Panc1 (cell line): ENCODE data around the gene UROC1. TPM values are rescaled to one million over a fixed set of nuclear protein-coding genes. Genes with fewer than 3 reads are reported as not detected.

ENCODE experiments used
- ATAC-seq: fragments of 200-7000 bp; cut with Tn5 transposase; 2 replicates; pipeline ENCODE4 v1.9.1; 2020; ENCODE audit warnings: mild to moderate bottlenecking, moderate library complexity
- BruUV-seq: library from RNA; stranded (reverse); fragments of 400-500 nt; replicated peaks from 2 replicates; lab custom pipeline; 2021; lab: Mats Ljungman, UMichigan
- CTCF ChIA-PET: fragments of 300-600 bp; sonication (Branson Sonifier 250); formaldehyde crosslinking; loops from one replicate; lab custom pipeline; 2022; ENCODE audit warnings: antibody characterized with exemption; lab: Charles Lee
- POLR2A ChIA-PET: fragments of 300-600 bp; sonication (Branson Sonifier 250); formaldehyde crosslinking; loops from one replicate; lab custom pipeline; 2022; ENCODE audit warnings: antibody characterized with exemption; lab: Charles Lee
- DNase-seq: peaks from one replicate; pipeline ENCODE4 v3.0.0-alpha.2; 2010; ENCODE audit warnings: low read depth, low spot score
- H3K27ac ChIP-seq: 2 replicates; pipeline ENCODE4 v1.5.1; 2011; ENCODE audit warnings: mild to moderate bottlenecking, low read length, inconsistent platforms
- H3K27me3 ChIP-seq: fragments of 200-500 bp; sonication (Bioruptor generic); 2 replicates; pipeline ENCODE4 v1.6.0; 2014; ENCODE audit warnings: low read length, inconsistent platforms; ENCODE audit not compliant: control insufficient read depth, insufficient read depth
- H3K36me3 ChIP-seq: fragments of 200-500 bp; sonication (Bioruptor generic); 2 replicates; pipeline ENCODE4 v1.5.1; 2014; ENCODE audit warnings: inconsistent platforms, mild to moderate bottlenecking, low read length, moderate library complexity; ENCODE audit not compliant: control insufficient read depth, insufficient read depth
- H3K4me1 ChIP-seq: 2 replicates; pipeline ENCODE4 v1.5.1; 2011; ENCODE audit warnings: inconsistent platforms, mild to moderate bottlenecking, low read length, moderate library complexity; ENCODE audit not compliant: control insufficient read depth, insufficient read depth
- H3K4me3 ChIP-seq, 2 experiments: 2 replicates each; pipeline ENCODE4 v1.5.1; 2011 to 2012; ENCODE audit warnings: low read depth in 2 of 2, low read length in 2 of 2, mild to moderate bottlenecking in 2 of 2, inconsistent platforms in 1 of 2, moderate library complexity in 1 of 2
- H3K9me3 ChIP-seq: fragments of 200-500 bp; sonication (Bioruptor generic); 2 replicates; pipeline ENCODE4 v1.5.1; 2014; ENCODE audit warnings: low read depth, mild to moderate bottlenecking, inconsistent platforms, low read length, moderate library complexity; ENCODE audit not compliant: control insufficient read depth, insufficient read depth
- CTCF ChIP-seq: fragments of 450-650 bp; IDR thresholded peaks from 2 replicates; pipeline ENCODE4 v1.5.1; 2017; ENCODE audit warnings: mild to moderate bottlenecking
- POLR2AphosphoS5 ChIP-seq: IDR thresholded peaks from 2 replicates; pipeline ENCODE4 v1.6.1; 2012; ENCODE audit warnings: mild to moderate bottlenecking, low read depth, low read length, moderate library complexity
- REST ChIP-seq, 2 experiments: IDR thresholded peaks; 2 replicates each; pipeline ENCODE4 v1.6.1; 2011 to 2012; ENCODE audit warnings: low read depth in 2 of 2, control low read depth in 1 of 2, low read length in 1 of 2, mild to moderate bottlenecking in 1 of 2, moderate library complexity in 1 of 2; ENCODE audit not compliant: insufficient read depth in 1 of 2
- SIN3A ChIP-seq: IDR thresholded peaks from 2 replicates; pipeline ENCODE4 v1.6.1; 2012; ENCODE audit warnings: low read depth, mild to moderate bottlenecking, low read length, moderate library complexity, borderline replicate concordance; ENCODE audit not compliant: insufficient read depth
- TCF7L2 ChIP-seq: IDR thresholded peaks from 2 replicates; pipeline ENCODE4 v1.6.1; 2011; ENCODE audit warnings: mild to moderate bottlenecking, low read depth, low read length, inconsistent platforms
- in situ Hi-C: cut with HindIII; loops from 2 replicates; pipeline ENCODE4 v1.10.0; 2016; ENCODE audit warnings: low sequenced_read_pairs, low pct_unique_long_range_greater_than_20kb
- intact Hi-C: fragments of 100-400 bp; cut with micrococcal nuclease; formaldehyde crosslinking; loops from one replicate; pipeline ENCODE4 v1.10.0; 2022; ENCODE audit not compliant: unreplicated experiment
- total RNA-seq: library from RNA; stranded (reverse); gene quantifications from one replicate; pipeline ENCODE4 v1.2.1, GENCODE V29; 2021; ENCODE audit not compliant: unreplicated experiment

UROC1 gene
- total RNA-seq, 1 experiment from 2014 or later = not detected

- intact Hi-C loops (loop anchor here (10.0 kb wide), 1 partner anchor 142 kb away; no protein-coding TSS in a partner anchor), in situ Hi-C loops (no loop called here)
- DNase-seq (peak; percentile 25), ATAC-seq (peak; percentile 52)
- Histone ChIP-seq H3K9me3 (no peaks in the 10 kb centered on the region), H3K27me3 (peaks cover 8% of the 10 kb centered on the region), H3K27ac (no peak overlapping the region), H3K4me1 (peaks cover 4% of the 10 kb centered on the region; the same call in 1 of the 2 replicates), H3K36me3 (no peaks in the 10 kb centered on the region), H3K4me3 (no peak overlapping the region)
- no TSS peak for BruUV-seq
- TF ChIP-seq REST (IDR thresholded peaks at IDR 0.05; ENCODE audit: insufficient read depth in 1 of 2, low read depth in 2 of 2, low read length in 1 of 2) (no peak), SIN3A (no peak), TCF7L2 (no peak), POLR2AphosphoS5 (no peak), CTCF (peak; percentile 95)
- CTCF ChIA-PET = interaction anchor here (0.6 to 1.0 kb wide), 2 partner anchors 16 to 324 kb away, joined by 3 to 4 read pairs; no protein-coding TSS in a partner anchor
- POLR2A ChIA-PET = no interaction called here
These were observed 4.8 kb upstream of the UROC1 start for GRCh38 chr3:126522363-126522788.

- Histone ChIP-seq H3K4me3 (no peak overlapping the region), H3K27ac (no peak overlapping the region), H3K36me3 (no peaks in the 10 kb centered on the region), H3K27me3 (peaks cover 8% of the 10 kb centered on the region), H3K9me3 (no peaks in the 10 kb centered on the region), H3K4me1 (peaks cover 4% of the 10 kb centered on the region; the same call in 1 of the 2 replicates)
- POLR2A ChIA-PET = no interaction called here
- no TSS peak for BruUV-seq
- intact Hi-C loops = loop anchor here (10.0 kb wide), 1 partner anchor 143 kb away; no protein-coding TSS in a partner anchor
- CTCF ChIA-PET = interaction anchor here (1.1 kb wide), 1 partner anchor 47 kb away, joined by 12 read pairs; no protein-coding TSS in a partner anchor
- in situ Hi-C loops = no loop called here
- ATAC-seq (no peak), DNase-seq (no peak)
- TF ChIP-seq REST (IDR thresholded peaks at IDR 0.05; ENCODE audit: insufficient read depth in 1 of 2, low read depth in 2 of 2, low read length in 1 of 2) = no peak
- no peak for TF ChIP-seq POLR2AphosphoS5
- TF ChIP-seq CTCF = no peak
- TF ChIP-seq TCF7L2 = no peak
- TF ChIP-seq SIN3A = no peak
These were observed 3.7 kb upstream of the UROC1 start for GRCh38 chr3:126521122-126521891.
